Measurements from ENCODE around the gene FKBP5. TPM values are rescaled to one million over a fixed set of nuclear protein-coding genes. Genes with fewer than 3 reads are reported as not detected.
"Not testable (repeated sequence)": the region's sequence is repeated elsewhere in the genome, so short reads cannot be mapped to it uniquely, and the experiment has no call there.

FKBP5 gene
- total RNA-seq, 1 experiment from 2014 or later, result 6.9 TPM

- DNase-seq (ENCODE audit: low read depth), result no peak
- in situ Hi-C loops (cut with HindIII; ENCODE audit: low pct_unique_long_range_greater_than_20kb, low sequenced_read_pairs), result no loop called here
These were observed 146.9 kb downstream of the FKBP5 start for GRCh38 chr6:35541836-35542235.

GRCh38 chr6:35539223-35539622 lies 149.5 kb downstream of the FKBP5 start:
- DNase-seq (ENCODE audit: low read depth), result no peak
- in situ Hi-C loops (cut with HindIII; ENCODE audit: low pct_unique_long_range_greater_than_20kb, low sequenced_read_pairs), result no loop called here

GRCh38 chr6:35535847-35536246 lies 152.9 kb downstream of the FKBP5 start:
- DNase-seq (ENCODE audit: low read depth); in situ Hi-C loops (cut with HindIII; ENCODE audit: low pct_unique_long_range_greater_than_20kb, low sequenced_read_pairs): not testable (repeated sequence)

DNA sequence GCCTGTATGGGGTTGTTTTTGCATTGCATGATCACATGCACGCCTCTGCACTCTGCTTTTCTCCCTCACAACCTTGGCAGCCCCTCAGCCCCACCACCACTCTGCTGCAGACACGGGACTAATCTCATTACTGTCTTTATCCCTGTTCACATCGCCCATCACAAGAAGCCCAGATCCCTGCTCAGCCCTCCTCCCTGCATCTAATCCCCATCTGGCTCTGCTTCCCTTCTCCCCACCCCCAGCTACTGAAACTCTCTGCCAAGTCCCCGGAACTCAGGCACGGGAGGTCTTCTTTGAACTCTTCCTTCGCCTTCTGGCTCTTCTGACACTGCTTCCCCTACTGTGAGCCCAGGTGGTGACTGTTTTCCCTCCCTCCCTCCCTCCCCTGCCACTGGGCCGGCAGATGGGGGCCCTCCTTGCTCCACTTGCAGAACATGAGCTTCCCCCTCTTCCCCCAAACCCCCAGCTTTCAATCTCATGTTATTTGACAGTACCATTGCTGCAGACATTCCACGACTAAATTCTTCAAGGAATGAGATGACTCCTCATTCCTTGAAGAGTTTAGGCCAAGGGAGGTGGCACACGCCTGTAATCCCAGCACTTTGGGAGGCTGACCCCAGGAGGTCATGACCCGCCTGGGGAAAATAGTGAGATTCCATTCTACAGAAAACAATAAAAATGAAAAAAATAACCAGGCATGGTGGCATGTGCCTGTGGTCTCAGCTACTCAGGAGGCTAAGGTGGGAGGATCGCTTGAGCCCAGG lies 154.1 kb downstream of the FKBP5 start:
- in situ Hi-C loops (cut with HindIII; ENCODE audit: low pct_unique_long_range_greater_than_20kb, low sequenced_read_pairs), result no loop called here
- DNase-seq (ENCODE audit: low read depth), result no peak

DNA sequence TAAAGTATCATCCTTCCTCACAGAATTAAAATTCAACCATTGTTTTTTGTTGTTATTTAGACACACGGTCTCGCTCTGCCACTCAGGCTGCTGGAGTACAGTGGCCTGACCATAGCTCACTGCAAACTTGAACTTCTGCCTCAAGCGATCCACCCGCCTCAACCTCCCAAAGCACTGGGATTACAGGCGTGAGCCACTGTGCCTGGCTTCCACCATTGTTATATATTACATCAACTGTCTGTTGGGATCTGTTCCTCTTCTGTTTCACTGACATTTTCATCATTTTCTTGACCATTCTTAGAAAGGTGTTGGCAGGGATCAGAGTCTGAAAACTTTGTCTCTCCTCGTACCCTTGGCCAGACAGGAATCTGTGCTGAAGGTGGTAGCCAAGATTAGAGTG lies 154.7 kb downstream of the FKBP5 start:
- in situ Hi-C loops (cut with HindIII; ENCODE audit: low pct_unique_long_range_greater_than_20kb, low sequenced_read_pairs), result no loop called here
- no peak for DNase-seq (ENCODE audit: low read depth)

GRCh38 chr6:35532126-35532525 lies 156.6 kb downstream of the FKBP5 start:
- in situ Hi-C loops (cut with HindIII; ENCODE audit: low pct_unique_long_range_greater_than_20kb, low sequenced_read_pairs), result no loop called here
- DNase-seq (ENCODE audit: low read depth), result no peak

DNA sequence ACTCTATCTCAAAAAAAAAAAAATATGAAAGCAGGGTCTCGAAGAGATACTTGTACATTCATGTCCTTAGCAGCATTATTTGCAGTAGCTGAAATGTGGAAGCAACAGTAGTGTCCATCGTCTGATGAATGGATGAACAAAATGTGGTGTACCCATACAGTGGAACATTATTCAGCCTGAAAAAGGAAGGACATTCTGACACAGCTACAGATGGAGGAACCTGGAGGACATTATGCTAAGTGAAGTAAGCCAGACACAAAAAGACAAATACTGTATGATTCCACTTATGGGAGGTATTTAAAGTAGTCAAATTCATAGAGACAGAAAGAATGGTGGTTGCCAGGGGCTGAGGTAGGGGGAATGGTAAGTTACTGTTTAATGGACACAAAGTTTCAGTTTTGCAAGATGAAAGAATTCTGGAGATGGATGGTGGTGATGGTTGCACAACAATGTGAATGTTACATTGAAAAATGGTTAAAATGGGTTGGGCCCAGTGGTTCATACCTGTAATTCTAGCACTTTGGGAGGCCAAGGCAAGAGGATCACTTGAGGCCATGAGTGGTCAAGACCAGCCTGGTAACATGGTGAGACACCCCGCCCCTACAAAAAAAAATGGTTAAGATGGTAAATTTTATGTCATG lies 164.2 kb downstream of the FKBP5 start:
- DNase-seq (ENCODE audit: low read depth), result no peak
- in situ Hi-C loops (cut with HindIII; ENCODE audit: low pct_unique_long_range_greater_than_20kb, low sequenced_read_pairs), result no loop called here

Other genes starting within 250 kb of the FKBP5 start
- 11.1 and 14.5 TPM in 2 replicates for gene FANCE, start 236.6 kb downstream of the FKBP5 start, total RNA-seq (2014; rRNA removed; shearing (Covaris generic); ENCODE audit: low replicate concordance)
- 2,032 and 2,052 TPM in 2 replicates for gene RPL10A, start 220.5 kb downstream of the FKBP5 start, total RNA-seq (2014; rRNA removed; shearing (Covaris generic); ENCODE audit: low replicate concordance)
- 2.3 and 5.6 TPM in 2 replicates for gene TEAD3, start 191.8 kb downstream of the FKBP5 start, total RNA-seq (2014; rRNA removed; shearing (Covaris generic); ENCODE audit: low replicate concordance)
- gene TULP1, start 176.0 kb downstream of the FKBP5 start, total RNA-seq (2014; rRNA removed; shearing (Covaris generic); ENCODE audit: low replicate concordance), result not detected in 2 replicates
- 1.9 and 4.6 TPM in 2 replicates for gene ARMC12, start 48.1 kb upstream of the FKBP5 start, total RNA-seq (2014; rRNA removed; shearing (Covaris generic); ENCODE audit: low replicate concordance)
- gene CLPSL2, start 87.7 kb upstream of the FKBP5 start, total RNA-seq (2014; rRNA removed; shearing (Covaris generic); ENCODE audit: low replicate concordance), result not detected in 2 replicates
- gene CLPSL1, start 92.1 kb upstream of the FKBP5 start, total RNA-seq (2014; rRNA removed; shearing (Covaris generic); ENCODE audit: low replicate concordance), result 2.4 TPM in 1 of 2 replicates, not detected in the other
- not detected in 2 replicates for gene CLPS, start 108.4 kb upstream of the FKBP5 start, total RNA-seq (2014; rRNA removed; shearing (Covaris generic); ENCODE audit: low replicate concordance)
- 1.0 TPM in 1 of 2 replicates, not detected in the other for gene LHFPL5, start 116.4 kb upstream of the FKBP5 start, total RNA-seq (2014; rRNA removed; shearing (Covaris generic); ENCODE audit: low replicate concordance)
- gene SRPK1, start 232.2 kb upstream of the FKBP5 start, total RNA-seq (2014; rRNA removed; shearing (Covaris generic); ENCODE audit: low replicate concordance), result 17.1 and 37.8 TPM in 2 replicates